LoVo (cell line): ENCODE measurements around the gene FRG2B.
"Not testable (repeated sequence)": the region's sequence is repeated elsewhere in the genome, so short reads cannot be mapped to it uniquely, and the experiment has no call there.

ENCODE experiments used
- DNase-seq: peaks from one replicate; pipeline ENCODE4 v3.0.0-alpha.2; 2016; ENCODE audit warnings: low spot score

The FRG2B gene

GRCh38 chr10:133599869-133600268, 26.7 kb downstream of the FRG2B start:
- not testable (repeated sequence) for DNase-seq

- no peak for DNase-seq
These were observed 33.9 kb downstream of the FRG2B start for GRCh38 chr10:133592716-133593115.

- no peak for DNase-seq
These were observed 35.6 kb downstream of the FRG2B start for GRCh38 chr10:133590970-133591359.

DNA sequence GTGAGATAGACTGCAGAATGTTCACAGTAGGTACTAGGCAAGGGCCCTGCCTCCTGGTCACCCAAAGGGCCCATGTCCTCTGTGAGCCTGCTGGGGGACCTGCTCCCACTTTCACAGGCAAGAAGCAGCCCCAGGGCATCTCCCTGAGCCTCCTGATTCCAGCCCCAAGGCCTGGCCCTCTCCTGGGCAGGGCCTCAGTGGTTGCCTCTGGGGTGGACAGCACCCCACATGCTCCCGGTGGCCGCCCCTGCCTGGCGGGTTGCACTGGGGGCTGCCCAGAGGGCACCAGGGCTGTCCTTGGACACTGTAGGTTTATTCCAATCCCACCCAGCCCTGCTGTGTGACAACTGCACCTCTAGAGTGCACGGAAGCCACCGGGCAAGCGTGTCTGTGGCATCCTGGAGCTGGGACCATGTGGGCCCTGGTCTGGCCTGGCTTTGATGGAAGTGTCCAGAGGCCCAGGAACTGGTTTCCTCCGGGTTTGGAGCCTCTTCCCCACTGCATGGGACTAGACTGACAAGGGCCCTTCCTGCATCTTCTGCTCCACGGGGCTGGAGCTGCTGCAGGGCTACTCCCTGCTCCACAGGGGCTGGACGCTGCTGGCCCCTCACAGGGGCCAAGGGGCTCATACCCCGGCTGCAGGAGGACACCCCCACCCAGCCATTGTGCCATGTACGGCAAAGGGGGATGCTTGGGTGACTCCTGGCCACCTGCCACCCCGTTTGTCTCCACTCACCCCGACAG, 36.2 kb downstream of the FRG2B start:
- no peak for DNase-seq

DNA sequence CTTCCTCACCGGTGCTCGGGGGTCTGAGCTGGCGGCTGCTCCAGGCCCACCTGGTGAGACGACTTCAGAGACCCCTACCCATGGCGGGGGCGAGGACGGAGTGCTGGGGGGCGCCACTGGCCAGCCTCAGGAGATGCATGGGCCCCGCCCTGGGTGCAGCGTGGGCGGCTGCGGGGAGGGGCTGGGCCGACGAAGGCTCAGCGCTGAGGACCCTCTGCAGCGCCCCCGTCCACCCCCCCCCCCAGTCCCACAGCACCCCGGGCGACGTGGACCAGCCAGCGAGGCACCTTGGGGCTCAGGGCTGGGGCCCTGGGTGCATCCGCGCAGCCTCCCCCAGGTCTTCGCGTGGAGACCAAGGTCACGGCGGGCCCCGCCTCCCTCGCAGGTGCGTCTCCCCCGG, 49.6 kb downstream of the FRG2B start:
- not testable (repeated sequence) for DNase-seq
